HFF-Myc (cell line): Measurements from ENCODE around the gene PIAS2.

Experiments
- DNase-seq: peaks from one replicate; pipeline ENCODE4 v3.0.0-alpha.2; 2011; ENCODE audit warnings: low read depth; ENCODE audit errors: extremely low read depth
- H3K4me3 ChIP-seq: replicated peaks from 2 replicates; pipeline ENCODE4 v1.5.1; 2011; ENCODE audit warnings: low read depth, mild to moderate bottlenecking, control low read depth, low read length
- CTCF ChIP-seq: IDR thresholded peaks from 2 replicates; pipeline ENCODE4 v1.5.1; 2012; ENCODE audit warnings: mild to moderate bottlenecking, low read depth, low read length, control low read depth; ENCODE audit errors: missing control alignments

The PIAS2 gene

GRCh38 chr18:46789088-46789487, 128.2 kb downstream of the PIAS2 start:
- H3K4me3 ChIP-seq, result no peak overlapping the region
- no peak for TF ChIP-seq CTCF
- DNase-seq, result no peak

- no peak for TF ChIP-seq CTCF
- DNase-seq, result no peak
- no peak overlapping the region for H3K4me3 ChIP-seq
These were observed 129.6 kb downstream of the PIAS2 start for GRCh38 chr18:46787674-46788073.

GRCh38 chr18:46772357-46772756, 144.9 kb downstream of the PIAS2 start:
- H3K4me3 ChIP-seq, result no peak overlapping the region
- TF ChIP-seq CTCF, result no peak
- DNase-seq, result no peak

- no peak for DNase-seq
- no peak overlapping the region for H3K4me3 ChIP-seq
- TF ChIP-seq CTCF, result no peak
These were observed 146.2 kb downstream of the PIAS2 start for GRCh38 chr18:46771141-46771540.

GRCh38 chr18:46770708-46771107, 146.6 kb downstream of the PIAS2 start:
- DNase-seq, result no peak
- H3K4me3 ChIP-seq, result no peak overlapping the region
- TF ChIP-seq CTCF, result no peak

GRCh38 chr18:46768166-46768921, 149.0 kb downstream of the PIAS2 start:
- no peak for DNase-seq
- no peak for TF ChIP-seq CTCF
- H3K4me3 ChIP-seq, result no peak overlapping the region

GRCh38 chr18:46767217-46767616, 150.1 kb downstream of the PIAS2 start:
- no peak overlapping the region for H3K4me3 ChIP-seq
- no peak for TF ChIP-seq CTCF
- no peak for DNase-seq
